HepG2 (cell line): ENCODE measurements around the gene STX1B. TPM values are rescaled to one million over a fixed set of nuclear protein-coding genes. Genes with fewer than 3 reads are reported as not detected.

Source experiments
- AGO1 ChIP-seq: fragments of 200-400 bp; formaldehyde crosslinking; IDR thresholded peaks from 2 replicates; pipeline ENCODE4 v1.6.1; 2017; ENCODE audit warnings: mild to moderate bottlenecking, low read depth, low read length, moderate library complexity; ENCODE audit not compliant: poor library complexity, severe bottlenecking
- AKNA ChIP-seq: sonication (generic); formaldehyde crosslinking; IDR thresholded peaks from 2 replicates; pipeline ENCODE4 v1.4.0; 2020; ENCODE audit warnings: missing genetic modification reagents, borderline replicate concordance
- CBX1 ChIP-seq: IDR thresholded peaks from one replicate; pipeline ENCODE4 v1.6.1; 2016; ENCODE audit warnings: antibody characterized with exemption, low read depth
- HMG20A ChIP-seq: IDR thresholded peaks from 2 replicates; pipeline ENCODE4 v1.6.1; 2016; ENCODE audit warnings: borderline replicate concordance
- JARID2 ChIP-seq: sonication (generic); formaldehyde crosslinking; IDR thresholded peaks from 2 replicates; pipeline ENCODE4 v1.8.1; 2023; ENCODE audit warnings: missing genetic modification reagents, inconsistent platforms; ENCODE audit not compliant: insufficient replicate concordance
- KDM4B ChIP-seq: sonication (generic); formaldehyde crosslinking; IDR thresholded peaks from 2 replicates; pipeline ENCODE4 v1.4.0; 2020; ENCODE audit warnings: missing genetic modification reagents
- LRRFIP1 ChIP-seq: sonication (generic); formaldehyde crosslinking; conservative IDR thresholded peaks from 2 replicates; pipeline ENCODE4 v1.4.0; 2020; ENCODE audit warnings: missing genetic modification reagents
- SRF ChIP-seq: IDR thresholded peaks from 2 replicates; pipeline ENCODE4 v1.6.1; 2011; ENCODE audit warnings: mild to moderate bottlenecking, low read depth, low read length, moderate library complexity
- ZHX1 ChIP-seq: sonication (generic); formaldehyde crosslinking; IDR thresholded peaks from 2 replicates; pipeline ENCODE4 v1.8.1; 2022; ENCODE audit warnings: low read depth, mild to moderate bottlenecking, missing genetic modification reagents
- ZNF230 ChIP-seq: sonication (generic); formaldehyde crosslinking; IDR thresholded peaks from 2 replicates; pipeline ENCODE4 v1.4.0; 2020; ENCODE audit warnings: mild to moderate bottlenecking, missing genetic modification reagents
- ZNF335 ChIP-seq: sonication (generic); formaldehyde crosslinking; IDR thresholded peaks from 2 replicates; pipeline ENCODE4 v1.4.0; 2020; ENCODE audit warnings: missing genetic modification reagents
- ZNF350 ChIP-seq: sonication (generic); formaldehyde crosslinking; IDR thresholded peaks from 2 replicates; pipeline ENCODE4 v1.4.0; 2020; ENCODE audit warnings: mild to moderate bottlenecking, low read depth, missing genetic modification reagents, borderline replicate concordance
- ZNF468 ChIP-seq: sonication (generic); formaldehyde crosslinking; IDR thresholded peaks from 2 replicates; pipeline ENCODE4 v1.8.0; 2022; ENCODE audit warnings: mild to moderate bottlenecking, moderate library complexity, missing genetic modification reagents
- ZNF788 ChIP-seq: sonication (generic); formaldehyde crosslinking; IDR thresholded peaks from 2 replicates; pipeline ENCODE4 v1.5.0; 2020; ENCODE audit warnings: mild to moderate bottlenecking, missing genetic modification reagents, borderline replicate concordance
- ZNF891 ChIP-seq: sonication (generic); formaldehyde crosslinking; IDR thresholded peaks from 2 replicates; pipeline ENCODE4 v1.5.0; 2020; ENCODE audit warnings: mild to moderate bottlenecking, missing genetic modification reagents
- ZSCAN9 ChIP-seq: IDR thresholded peaks from 2 replicates; pipeline ENCODE4 v1.6.1; 2016; ENCODE audit warnings: borderline replicate concordance
- polyA plus RNA-seq, 8 experiments: library from polyadenylated mRNA; depleted of rRNA in 3 of 8; stranded (reverse) in 7 of 8; unstranded in 1 of 8; fragments of >200 nt; fragmentation: Illumina TruSeq in 4 of 8; extraction: Trizol in 4 of 8; gene quantifications; 2 replicates each; pipeline versions ENCODE4 v1.2.1 to v1.2.3, GENCODE V29; 2011 to 2016; ENCODE audit warnings: low read depth in 4 of 8, missing spikeins in 1 of 8, mixed read lengths in 1 of 8; ENCODE audit not compliant: insufficient read depth in 1 of 8
- total RNA-seq, 5 experiments: library from RNA; depleted of rRNA; stranded (reverse); fragments of >200 nt; fragmentation: Illumina TruSeq; extraction: Trizol; gene quantifications; 2 replicates each; pipeline ENCODE4 v1.2.3, GENCODE V29; 2016; ENCODE audit warnings: low read depth in 1 of 5
- TF ChIP-seq, protein P1 (sequence below): sonication (generic); formaldehyde crosslinking; IDR thresholded peaks from 2 replicates; pipeline ENCODE4 v1.4.0; 2020; ENCODE audit warnings: missing genetic modification reagents

Gene STX1B
- total and polyA plus RNA-seq, 2 of the 13 experiments (the other 11 are each of a cell fraction or from before 2014, with no cell fraction given), result 2.1 to 3.0 TPM

- TF ChIP-seq ZSCAN9 (CRISPR knock-in tag) (peak; percentile 72; the same call in 1 of the 2 replicates), ZNF335 (CRISPR knock-in tag) (no peak; the same call in none of the 2 replicates), KDM4B (CRISPR knock-in tag) (0 out of 2 replicates have a peak, but pooled peaks have one; percentile 80), ZHX1 (CRISPR knock-in tag) (peak; percentile 100), ZNF230 (CRISPR knock-in tag) (peak; percentile 55), ZNF468 (CRISPR knock-in tag) (peak; percentile 96), LRRFIP1 (peak; percentile 81; the same call in 1 of the 2 replicates), CBX1 (peak; percentile 75), HMG20A (CRISPR knock-in tag) (0 out of 2 replicates have a peak, but pooled peaks have one; percentile 28), AGO1 (peak; percentile 13), ZNF788 (CRISPR knock-in tag) (peak; percentile 80), ZNF891 (CRISPR knock-in tag) (peak; percentile 90; the same call in 1 of the 2 replicates), SRF (peak; percentile 97), JARID2 (CRISPR knock-in tag) (no peak), AKNA (CRISPR knock-in tag) (peak; percentile 54; the same call in 1 of the 2 replicates), ZNF350 (CRISPR knock-in tag) (peak; percentile 95)
- TF ChIP-seq, protein P1, sequence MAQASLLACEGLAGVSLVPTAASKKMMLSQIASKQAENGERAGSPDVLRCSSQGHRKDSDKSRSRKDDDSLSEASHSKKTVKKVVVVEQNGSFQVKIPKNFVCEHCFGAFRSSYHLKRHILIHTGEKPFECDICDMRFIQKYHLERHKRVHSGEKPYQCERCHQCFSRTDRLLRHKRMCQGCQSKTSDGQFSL (CRISPR knock-in tag), result 0 out of 2 replicates have a peak, but pooled peaks have one; percentile 58
Measured at GRCh38 chr16:31032736-31033708, 22.6 kb upstream of the STX1B start, which contains the start of gene STX4 (continued).
